Neutrophil (primary cell): ENCODE measurements around the gene CASKIN2.

ENCODE experiments used
- H3K27ac ChIP-seq: fragments of 200-600 bp; sonication (generic); 2 replicates; pipeline ENCODE4 v1.5.1; 2016; ENCODE audit warnings: mild to moderate bottlenecking, moderate library complexity
- H3K27me3 ChIP-seq: fragments of 200-600 bp; sonication (generic); 2 replicates; pipeline ENCODE4 v1.6.0; 2016; ENCODE audit warnings: mild to moderate bottlenecking
- H3K36me3 ChIP-seq: fragments of 200-600 bp; sonication (generic); 2 replicates; pipeline ENCODE4 v1.5.1; 2017
- H3K4me1 ChIP-seq, 2 experiments: fragments of 200-600 bp in 1 of 2; sonication (generic) in 1 of 2; 1 replicate in 1 of 2; 2 replicates in 1 of 2; pipeline versions ENCODE4 v1.5.1 to v1.6.1; 2013 to 2016; ENCODE audit warnings: low read depth in 1 of 2, low read length in 1 of 2, mild to moderate bottlenecking in 1 of 2, moderate library complexity in 1 of 2; ENCODE audit not compliant: control insufficient read depth in 1 of 2, insufficient read depth in 1 of 2
- H3K4me3 ChIP-seq, 2 experiments: fragments of 200-600 bp in 1 of 2; sonication (generic) in 1 of 2; 1 replicate in 1 of 2; 2 replicates in 1 of 2; pipeline ENCODE4 v1.5.1; 2013 to 2016; ENCODE audit warnings: low read depth in 1 of 2, low read length in 1 of 2, mild to moderate bottlenecking in 1 of 2, moderate library complexity in 1 of 2
- H3K9me3 ChIP-seq: fragments of 200-600 bp; sonication (generic); 2 replicates; pipeline ENCODE4 v1.5.1; 2016
- TF ChIP-seq, protein P1 (sequence below): fragments of 200-600 bp; sonication (generic); IDR thresholded peaks from 2 replicates; pipeline ENCODE4 v1.5.1; 2016; ENCODE audit warnings: antibody characterized with exemption

Gene CASKIN2

DNA sequence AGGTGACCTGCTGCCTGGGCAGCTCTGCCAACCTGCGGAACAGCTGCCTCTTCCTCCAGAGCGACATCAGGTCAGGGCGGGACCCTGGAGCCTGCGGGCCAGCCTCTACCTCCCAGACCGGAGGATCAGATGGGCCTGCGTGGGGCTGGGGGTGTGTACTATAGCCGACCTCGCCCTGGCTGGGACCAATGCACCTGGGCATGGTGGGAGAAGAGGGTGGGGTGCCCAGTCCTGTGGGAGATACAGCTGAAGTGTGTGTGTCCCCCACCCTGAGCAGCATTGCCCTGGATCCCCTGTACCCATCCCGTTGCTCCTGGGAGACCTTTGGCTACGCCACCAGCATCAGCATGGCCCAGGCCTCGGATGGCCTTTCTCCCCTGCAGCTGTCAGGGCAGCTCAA, 19.3 kb downstream of the CASKIN2 start:
- no peaks in the 10 kb centered on the region for H3K9me3 ChIP-seq
- no peaks in the 10 kb centered on the region for H3K27me3 ChIP-seq
- no peak overlapping the region for H3K4me3 ChIP-seq
- H3K4me1 ChIP-seq = peaks cover 0 to 7% of the 10 kb centered on the region in 2 experiments
- H3K36me3 ChIP-seq = peaks cover 81% of the 10 kb centered on the region
- H3K27ac ChIP-seq = no peak overlapping the region
- TF ChIP-seq, protein P1, sequence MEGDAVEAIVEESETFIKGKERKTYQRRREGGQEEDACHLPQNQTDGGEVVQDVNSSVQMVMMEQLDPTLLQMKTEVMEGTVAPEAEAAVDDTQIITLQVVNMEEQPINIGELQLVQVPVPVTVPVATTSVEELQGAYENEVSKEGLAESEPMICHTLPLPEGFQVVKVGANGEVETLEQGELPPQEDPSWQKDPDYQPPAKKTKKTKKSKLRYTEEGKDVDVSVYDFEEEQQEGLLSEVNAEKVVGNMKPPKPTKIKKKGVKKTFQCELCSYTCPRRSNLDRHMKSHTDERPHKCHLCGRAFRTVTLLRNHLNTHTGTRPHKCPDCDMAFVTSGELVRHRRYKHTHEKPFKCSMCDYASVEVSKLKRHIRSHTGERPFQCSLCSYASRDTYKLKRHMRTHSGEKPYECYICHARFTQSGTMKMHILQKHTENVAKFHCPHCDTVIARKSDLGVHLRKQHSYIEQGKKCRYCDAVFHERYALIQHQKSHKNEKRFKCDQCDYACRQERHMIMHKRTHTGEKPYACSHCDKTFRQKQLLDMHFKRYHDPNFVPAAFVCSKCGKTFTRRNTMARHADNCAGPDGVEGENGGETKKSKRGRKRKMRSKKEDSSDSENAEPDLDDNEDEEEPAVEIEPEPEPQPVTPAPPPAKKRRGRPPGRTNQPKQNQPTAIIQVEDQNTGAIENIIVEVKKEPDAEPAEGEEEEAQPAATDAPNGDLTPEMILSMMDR = no peak

DNA sequence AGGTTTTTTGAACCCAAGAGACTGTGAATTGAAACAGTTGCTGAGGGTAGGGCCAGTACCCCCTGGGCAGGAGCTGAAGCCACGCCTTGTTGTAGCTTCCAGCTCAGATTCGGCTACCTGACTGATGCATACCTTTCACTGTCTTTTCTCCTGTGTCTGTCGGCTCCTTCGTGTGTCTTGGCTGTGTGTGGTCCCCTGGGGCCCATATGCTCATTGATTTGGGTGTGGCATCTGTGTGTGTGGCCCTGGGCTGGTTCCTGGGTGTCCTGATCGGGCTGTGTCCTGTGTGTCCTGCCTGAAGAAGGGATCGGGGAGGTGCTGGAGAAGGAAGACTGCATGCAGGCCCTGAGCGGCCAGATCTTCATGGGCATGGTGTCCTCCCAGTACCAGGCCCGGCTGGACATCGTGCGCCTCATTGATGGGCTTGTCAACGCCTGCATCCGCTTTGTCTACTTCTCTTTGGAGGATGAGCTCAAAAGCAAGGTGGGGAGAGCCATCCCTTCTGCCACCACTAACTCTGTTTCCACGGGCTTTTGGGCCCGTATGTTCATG, 20.9 kb downstream of the CASKIN2 start:
- Histone ChIP-seq H3K4me3 (no peak overlapping the region), H3K9me3 (no peaks in the 10 kb centered on the region), H3K27ac (no peak overlapping the region), H3K27me3 (no peaks in the 10 kb centered on the region), H3K4me1 (peaks cover 0 to 7% of the 10 kb centered on the region in 2 experiments), H3K36me3 (peaks cover 76% of the 10 kb centered on the region)
- TF ChIP-seq, protein P1 = no peak

DNA sequence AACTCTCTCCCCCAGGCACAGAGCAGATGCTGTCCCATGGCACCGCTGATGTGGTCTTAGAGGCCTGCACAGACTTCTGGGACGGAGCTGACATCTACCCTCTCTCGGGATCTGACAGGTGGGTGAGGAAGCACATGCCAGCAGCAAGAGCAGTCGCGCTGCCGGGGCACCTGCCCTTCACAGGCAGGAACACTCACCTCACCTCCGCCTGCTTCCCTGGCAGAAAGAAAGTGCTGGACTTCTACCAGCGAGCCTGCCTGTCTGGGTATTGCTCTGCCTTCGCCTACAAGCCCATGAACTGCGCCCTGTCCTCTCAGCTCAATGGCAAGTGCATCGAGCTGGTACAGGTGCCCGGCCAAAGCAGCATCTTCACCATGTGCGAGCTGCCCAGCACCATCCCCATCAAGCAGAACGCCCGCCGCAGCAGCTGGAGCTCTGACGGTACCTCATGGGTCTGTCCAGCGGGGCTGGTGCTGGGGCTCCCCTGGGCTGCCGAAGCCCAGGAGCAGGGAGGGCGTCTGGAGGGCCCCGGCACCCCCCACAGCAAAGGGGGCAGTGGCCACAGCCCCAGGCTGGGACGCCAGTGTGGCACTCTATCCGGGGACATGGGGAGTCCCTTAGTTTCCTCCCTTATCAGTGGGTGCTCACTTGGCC, 21.7 kb downstream of the CASKIN2 start:
- Histone ChIP-seq H3K9me3 (no peaks in the 10 kb centered on the region), H3K4me3 (no peak overlapping the region), H3K36me3 (peaks cover 68% of the 10 kb centered on the region), H3K27me3 (no peaks in the 10 kb centered on the region), H3K4me1 (peaks cover 0 to 7% of the 10 kb centered on the region in 2 experiments), H3K27ac (no peak overlapping the region)
- TF ChIP-seq, protein P1 = no peak

DNA sequence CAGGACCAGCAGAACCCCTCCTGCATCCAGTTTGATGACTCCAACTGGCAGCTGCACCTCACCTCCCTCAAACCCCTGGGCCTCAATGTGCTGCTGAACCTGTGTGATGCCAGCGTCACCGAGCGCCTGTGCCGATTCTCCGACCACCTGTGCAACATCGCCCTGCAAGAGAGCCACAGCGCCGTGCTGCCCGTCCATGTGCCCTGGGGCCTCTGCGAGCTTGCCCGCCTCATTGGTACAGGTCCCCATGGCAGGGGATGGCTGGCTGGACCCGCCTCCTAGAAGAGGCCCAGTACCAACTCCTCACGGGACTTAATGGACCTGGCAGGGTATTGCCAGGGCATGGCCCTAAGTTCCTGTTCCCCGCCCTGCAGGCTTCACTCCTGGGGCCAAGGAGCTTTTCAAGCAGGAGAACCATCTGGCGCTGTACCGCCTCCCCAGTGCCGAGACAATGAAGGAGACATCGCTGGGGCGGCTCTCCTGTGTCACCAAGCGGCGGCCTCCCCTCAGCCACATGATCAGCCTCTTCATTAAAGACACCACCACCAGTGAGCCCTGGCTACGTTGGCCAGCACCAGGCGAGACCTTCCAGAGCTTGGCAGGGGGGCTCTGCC, 22.7 kb downstream of the CASKIN2 start:
- Histone ChIP-seq H3K4me1 (peaks cover 7 to 9% of the 10 kb centered on the region in 2 experiments), H3K27me3 (no peaks in the 10 kb centered on the region), H3K9me3 (no peaks in the 10 kb centered on the region), H3K4me3 (no peak overlapping the region), H3K27ac (no peak overlapping the region), H3K36me3 (peaks cover 60% of the 10 kb centered on the region)
- TF ChIP-seq, protein P1 = no peak

DNA sequence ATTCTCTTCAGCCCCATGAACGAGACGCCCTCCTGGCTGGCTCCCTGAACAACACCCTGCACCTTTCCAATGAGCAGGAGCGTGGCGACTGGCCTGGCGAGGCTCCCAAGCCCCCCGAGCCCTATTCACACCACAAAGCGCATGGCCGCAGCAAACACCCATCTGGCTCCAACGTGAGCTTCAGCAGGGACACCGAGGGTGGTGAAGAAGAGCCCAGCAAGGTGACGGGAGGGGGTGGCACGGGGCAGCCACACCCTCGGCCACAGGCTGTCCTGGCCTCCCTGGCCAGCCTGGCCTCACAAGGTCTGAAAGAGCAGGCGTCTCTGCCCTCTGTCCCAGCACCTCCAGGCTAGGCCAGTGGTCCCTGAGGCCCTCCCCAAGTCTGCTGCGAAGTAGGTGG, 23.7 kb downstream of the CASKIN2 start:
- Histone ChIP-seq H3K36me3 (peaks cover 59% of the 10 kb centered on the region), H3K4me1 (peaks cover 16 to 19% of the 10 kb centered on the region in 2 experiments), H3K9me3 (no peaks in the 10 kb centered on the region), H3K27ac (no peak overlapping the region), H3K27me3 (no peaks in the 10 kb centered on the region), H3K4me3 (no peak overlapping the region)
- TF ChIP-seq, protein P1 = no peak
